Upper lobe of left lung (tissue), 4 donors: ENCODE data around the gene TM9SF2.

ENCODE experiments used
- CTCF ChIP-seq, 6 experiments: fragments of 450-650 bp in 4 of 6; fragments of 200-600 bp in 2 of 6; sonication (generic) in 2 of 6; IDR thresholded peaks; one replicate each; pipeline ENCODE4 v1.5.1; 2016 to 2019; ENCODE audit warnings: antibody characterized with exemption in 6 of 6
- EP300 ChIP-seq, 4 donors: sonication (generic); formaldehyde crosslinking; IDR thresholded peaks; one replicate each; pipeline ENCODE4 v1.5.1; 2017; ENCODE audit warnings: antibody characterized with exemption in 4 of 4, control low read depth in 2 of 4
- POLR2A ChIP-seq, 4 donors: fragments of 450-650 bp; IDR thresholded peaks; one replicate each; pipeline ENCODE4 v1.5.1; 2016 to 2017; ENCODE audit warnings: antibody characterized with exemption in 4 of 4, mild to moderate bottlenecking in 2 of 4
- POLR2AphosphoS5 ChIP-seq, 2 donors: sonication (generic); formaldehyde crosslinking; IDR thresholded peaks; one replicate each; pipeline ENCODE4 v1.5.1; 2017; ENCODE audit warnings: antibody characterized with exemption in 2 of 2

- no peak for TF ChIP-seq POLR2A (IDR thresholded peaks at IDR 0.05)
- TF ChIP-seq CTCF (IDR thresholded peaks at IDR 0.05), result no peak
- TF ChIP-seq POLR2AphosphoS5 (IDR thresholded peaks at IDR 0.05), result no peak
- TF ChIP-seq EP300 (IDR thresholded peaks at IDR 0.05), result no peak
Measured at GRCh38 chr13:99481366-99481765, 19.9 kb upstream of the TM9SF2 start.
